ENCODE measurements around the gene EFNA2.

DNA sequence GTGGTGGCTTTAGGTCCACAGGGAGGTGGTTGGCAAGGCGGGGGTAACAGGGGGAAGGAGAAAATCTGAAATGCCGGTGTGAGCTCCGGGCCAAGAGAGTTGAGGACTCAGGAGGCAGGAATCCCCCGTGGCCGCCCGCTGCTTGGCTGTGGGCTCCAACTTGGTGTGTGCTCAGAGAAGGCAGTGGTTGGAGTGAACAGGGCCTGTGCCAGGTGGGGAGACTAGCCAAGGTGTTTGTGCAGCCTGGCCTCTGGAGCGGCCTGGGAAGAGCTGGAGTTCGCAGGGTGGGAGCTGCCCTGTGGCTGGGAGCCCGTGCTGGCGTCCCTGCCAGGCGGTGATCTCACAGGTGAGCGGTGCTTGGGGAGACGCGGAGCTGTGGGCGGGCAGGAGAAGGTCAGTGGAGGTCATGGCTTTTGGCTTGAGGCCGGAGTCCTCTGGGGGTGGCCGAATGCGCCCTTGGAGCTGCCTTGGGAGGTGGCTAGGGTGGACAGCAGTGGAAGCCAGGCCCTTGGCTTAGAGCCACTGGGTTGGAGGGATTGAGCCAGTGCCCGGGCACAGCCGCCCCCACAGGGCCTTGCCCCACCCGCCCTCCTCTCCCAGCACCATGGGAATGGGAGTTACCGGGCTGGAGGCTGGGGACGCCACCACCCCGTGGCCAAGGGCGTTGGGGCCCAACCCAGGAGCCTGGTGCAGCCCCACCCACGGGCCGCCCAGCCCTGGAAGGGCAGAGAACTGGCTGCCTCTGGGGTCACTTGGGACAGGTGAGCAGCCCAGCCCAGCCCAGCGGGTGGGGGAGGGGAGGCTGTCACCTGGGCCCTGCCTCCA, 23.7 kb upstream of the EFNA2 start:
- no peak for TF ChIP-seq CEBPB (IDR thresholded peaks at IDR 0.05; ENCODE audit: low read depth, low read length)
- TF ChIP-seq, protein P1, sequence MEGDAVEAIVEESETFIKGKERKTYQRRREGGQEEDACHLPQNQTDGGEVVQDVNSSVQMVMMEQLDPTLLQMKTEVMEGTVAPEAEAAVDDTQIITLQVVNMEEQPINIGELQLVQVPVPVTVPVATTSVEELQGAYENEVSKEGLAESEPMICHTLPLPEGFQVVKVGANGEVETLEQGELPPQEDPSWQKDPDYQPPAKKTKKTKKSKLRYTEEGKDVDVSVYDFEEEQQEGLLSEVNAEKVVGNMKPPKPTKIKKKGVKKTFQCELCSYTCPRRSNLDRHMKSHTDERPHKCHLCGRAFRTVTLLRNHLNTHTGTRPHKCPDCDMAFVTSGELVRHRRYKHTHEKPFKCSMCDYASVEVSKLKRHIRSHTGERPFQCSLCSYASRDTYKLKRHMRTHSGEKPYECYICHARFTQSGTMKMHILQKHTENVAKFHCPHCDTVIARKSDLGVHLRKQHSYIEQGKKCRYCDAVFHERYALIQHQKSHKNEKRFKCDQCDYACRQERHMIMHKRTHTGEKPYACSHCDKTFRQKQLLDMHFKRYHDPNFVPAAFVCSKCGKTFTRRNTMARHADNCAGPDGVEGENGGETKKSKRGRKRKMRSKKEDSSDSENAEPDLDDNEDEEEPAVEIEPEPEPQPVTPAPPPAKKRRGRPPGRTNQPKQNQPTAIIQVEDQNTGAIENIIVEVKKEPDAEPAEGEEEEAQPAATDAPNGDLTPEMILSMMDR (conservative IDR thresholded peaks at IDR 0.05; ENCODE audit: low read depth, low read length): no peak
- TF ChIP-seq FOS (IDR thresholded peaks at IDR 0.05; ENCODE audit: low read depth, low read length): no peak
- TF ChIP-seq MAFK (IDR thresholded peaks at IDR 0.05; ENCODE audit: low read depth, low read length): no peak
- no peak for TF ChIP-seq CHD1 (IDR thresholded peaks at IDR 0.05; ENCODE audit: low read depth, low read length)
- no peak for TF ChIP-seq MAZ (IDR thresholded peaks at IDR 0.05; ENCODE audit: borderline replicate concordance, low read depth, low read length)
- TF ChIP-seq POLR2A (IDR thresholded peaks at IDR 0.05; ENCODE audit: low read depth, low read length): no peak
- TF ChIP-seq, protein P2, sequence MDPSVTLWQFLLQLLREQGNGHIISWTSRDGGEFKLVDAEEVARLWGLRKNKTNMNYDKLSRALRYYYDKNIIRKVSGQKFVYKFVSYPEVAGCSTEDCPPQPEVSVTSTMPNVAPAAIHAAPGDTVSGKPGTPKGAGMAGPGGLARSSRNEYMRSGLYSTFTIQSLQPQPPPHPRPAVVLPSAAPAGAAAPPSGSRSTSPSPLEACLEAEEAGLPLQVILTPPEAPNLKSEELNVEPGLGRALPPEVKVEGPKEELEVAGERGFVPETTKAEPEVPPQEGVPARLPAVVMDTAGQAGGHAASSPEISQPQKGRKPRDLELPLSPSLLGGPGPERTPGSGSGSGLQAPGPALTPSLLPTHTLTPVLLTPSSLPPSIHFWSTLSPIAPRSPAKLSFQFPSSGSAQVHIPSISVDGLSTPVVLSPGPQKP (IDR thresholded peaks at IDR 0.05; ENCODE audit: borderline replicate concordance, low read depth, low read length): no peak
- TF ChIP-seq RFX5 (IDR thresholded peaks at IDR 0.05; ENCODE audit: low read depth, low read length): no peak
- no peak for TF ChIP-seq NFE2L2 (IDR thresholded peaks at IDR 0.05; ENCODE audit: low read depth, low read length)
- TF ChIP-seq, protein P3, sequence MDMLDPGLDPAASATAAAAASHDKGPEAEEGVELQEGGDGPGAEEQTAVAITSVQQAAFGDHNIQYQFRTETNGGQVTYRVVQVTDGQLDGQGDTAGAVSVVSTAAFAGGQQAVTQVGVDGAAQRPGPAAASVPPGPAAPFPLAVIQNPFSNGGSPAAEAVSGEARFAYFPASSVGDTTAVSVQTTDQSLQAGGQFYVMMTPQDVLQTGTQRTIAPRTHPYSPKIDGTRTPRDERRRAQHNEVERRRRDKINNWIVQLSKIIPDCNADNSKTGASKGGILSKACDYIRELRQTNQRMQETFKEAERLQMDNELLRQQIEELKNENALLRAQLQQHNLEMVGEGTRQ (IDR thresholded peaks at IDR 0.05; ENCODE audit: low read depth, low read length): no peak
- TF ChIP-seq SMC3 (IDR thresholded peaks at IDR 0.05; ENCODE audit: low read depth, low read length): no peak

All from IMR-90 (cell line).